ENCODE measurements around the gene PSTPIP2.

GRCh38 chr18:45974088-45974536 is 97.9 kb downstream of the PSTPIP2 start:
- TF ChIP-seq EZH2phosphoT487 (IDR thresholded peaks at IDR 0.05; ENCODE audit: low read depth) (no peak), CTCF (IDR thresholded peaks at IDR 0.05; ENCODE audit: low read depth, low read length) (peak; percentile 98)
